HT-29 (cell line): ENCODE data around the gene CABS1. TPM values are rescaled to one million over a fixed set of nuclear protein-coding genes. Genes with fewer than 3 reads are reported as not detected.

Experiments used
- DNase-seq: peaks from one replicate; pipeline ENCODE4 v3.0.0-alpha.2; 2015; ENCODE audit warnings: low spot score
- total RNA-seq: library from RNA; depleted of rRNA; stranded (reverse); fragments of >200 nt; shearing (Covaris generic); gene quantifications from 2 replicates; pipeline ENCODE4 v1.2.3, GENCODE V29; 2014; rRNA removed

CABS1 gene
- total RNA-seq, 1 experiment from 2014 or later, result not detected

GRCh38 chr4:70382691-70383181, 48.0 kb downstream of the CABS1 start, which contains the start of gene SMR3B:
TSS of gene SMR3B (plus strand) at chr4:70383131. CDS start at chr4:70384511, 1,380 bp downstream.
- no peak for DNase-seq

Other genes starting within 250 kb of the CABS1 start
- not detected in 2 replicates for gene PRR27, start 180.7 kb upstream of the CABS1 start, total RNA-seq
- gene ODAM, start 139.3 kb upstream of the CABS1 start, total RNA-seq, result not detected in 2 replicates
- gene FDCSP, start 108.9 kb upstream of the CABS1 start, total RNA-seq, result not detected in 2 replicates
- not detected in 2 replicates for gene CSN3, start 92.4 kb upstream of the CABS1 start, total RNA-seq
- gene SMR3A, start 25.8 kb downstream of the CABS1 start, total RNA-seq, result not detected in 2 replicates
- not detected in 2 replicates for gene SMR3B, start 48.1 kb downstream of the CABS1 start, total RNA-seq
- not detected in 2 replicates for gene OPRPN, start 63.0 kb downstream of the CABS1 start, total RNA-seq
- gene MUC7, start 137.2 kb downstream of the CABS1 start, total RNA-seq, result not detected in 2 replicates
- gene AMTN, start 183.6 kb downstream of the CABS1 start, total RNA-seq, result not detected in 2 replicates